GM19239 (cell line): Measurements from ENCODE around the gene LTB4R.
A peak's percentile ranks its signal among the peaks of the same experiment; 100 is the strongest.

Source experiments
- DNase-seq: peaks from one replicate; pipeline ENCODE4 v3.0.0; 2011; ENCODE audit warnings: low spot score; ENCODE audit not compliant: insufficient read length
- FAIRE-seq: peaks from 2 replicates; lab custom pipeline; 2011; peaks lifted over from hg19 to GRCh38; lab: Jason Lieb, UNC

Gene LTB4R

GRCh38 chr14:24277606-24278321 is 33.5 kb upstream of the LTB4R start:
- FAIRE-seq: no peak
- DNase-seq: no peak

- FAIRE-seq (no peak), DNase-seq (no peak)
Measured at GRCh38 chr14:24278424-24278823, 32.9 kb upstream of the LTB4R start.

GRCh38 chr14:24279301-24280186 is 31.8 kb upstream of the LTB4R start:
- DNase-seq (peak; percentile 37), FAIRE-seq (peak; percentile 72)

- FAIRE-seq (no peak), DNase-seq (no peak)
Measured at GRCh38 chr14:24280797-24281460, 30.4 kb upstream of the LTB4R start.

GRCh38 chr14:24281636-24282035 is 29.7 kb upstream of the LTB4R start:
- no peak for FAIRE-seq
- no peak for DNase-seq

- no peak for FAIRE-seq
- DNase-seq: no peak
Measured at GRCh38 chr14:24282736-24283135, 28.6 kb upstream of the LTB4R start.

- FAIRE-seq: no peak
- no peak for DNase-seq
Measured at GRCh38 chr14:24283796-24284460, 27.4 kb upstream of the LTB4R start.

- no peak for DNase-seq
- FAIRE-seq: no peak
Measured at GRCh38 chr14:24284501-24285035, 26.7 kb upstream of the LTB4R start.

- FAIRE-seq (no peak), DNase-seq (no peak)
Measured at GRCh38 chr14:24285351-24285750, 26.0 kb upstream of the LTB4R start.

- no peak for DNase-seq
- FAIRE-seq: no peak
Measured at GRCh38 chr14:24286996-24287395, 24.3 kb upstream of the LTB4R start.

GRCh38 chr14:24289649-24290280 is 21.5 kb upstream of the LTB4R start:
- no peak for DNase-seq
- peak; percentile 21 for FAIRE-seq

GRCh38 chr14:24290746-24291145 is 20.6 kb upstream of the LTB4R start:
- no peak for DNase-seq
- FAIRE-seq: no peak

GRCh38 chr14:24291446-24292117 is 19.7 kb upstream of the LTB4R start:
- no peak for FAIRE-seq
- DNase-seq: no peak

GRCh38 chr14:24292118-24292807 is 19.0 kb upstream of the LTB4R start:
- no peak for DNase-seq
- FAIRE-seq: no peak

- DNase-seq: no peak
- FAIRE-seq: no peak
Measured at GRCh38 chr14:24293525-24293924, 17.8 kb upstream of the LTB4R start.

- peak; percentile 91 for FAIRE-seq
Measured at GRCh38 chr14:24296341-24297157, 14.8 kb upstream of the LTB4R start.

GRCh38 chr14:24297190-24297964 is 13.9 kb upstream of the LTB4R start:
- no peak for FAIRE-seq
- DNase-seq: no peak

More at GRCh38 chr14:24296341-24297157, 14.8 kb upstream of the LTB4R start:
- DNase-seq: peak; percentile 71
